Activated CD4-positive, alpha-beta T cell treated with anti-CD3 and anti-CD28 coated beads for 4 hours (primary cell): Measurements from ENCODE around the gene CNTN1.
"Not testable (repeated sequence)": the region's sequence is repeated elsewhere in the genome, so short reads cannot be mapped to it uniquely, and the experiment has no call there.

ENCODE experiments used
- DNase-seq, 2 donors: peaks; one replicate each; pipeline ENCODE4 v3.0.0-alpha.2; 2020

Gene CNTN1

DNA sequence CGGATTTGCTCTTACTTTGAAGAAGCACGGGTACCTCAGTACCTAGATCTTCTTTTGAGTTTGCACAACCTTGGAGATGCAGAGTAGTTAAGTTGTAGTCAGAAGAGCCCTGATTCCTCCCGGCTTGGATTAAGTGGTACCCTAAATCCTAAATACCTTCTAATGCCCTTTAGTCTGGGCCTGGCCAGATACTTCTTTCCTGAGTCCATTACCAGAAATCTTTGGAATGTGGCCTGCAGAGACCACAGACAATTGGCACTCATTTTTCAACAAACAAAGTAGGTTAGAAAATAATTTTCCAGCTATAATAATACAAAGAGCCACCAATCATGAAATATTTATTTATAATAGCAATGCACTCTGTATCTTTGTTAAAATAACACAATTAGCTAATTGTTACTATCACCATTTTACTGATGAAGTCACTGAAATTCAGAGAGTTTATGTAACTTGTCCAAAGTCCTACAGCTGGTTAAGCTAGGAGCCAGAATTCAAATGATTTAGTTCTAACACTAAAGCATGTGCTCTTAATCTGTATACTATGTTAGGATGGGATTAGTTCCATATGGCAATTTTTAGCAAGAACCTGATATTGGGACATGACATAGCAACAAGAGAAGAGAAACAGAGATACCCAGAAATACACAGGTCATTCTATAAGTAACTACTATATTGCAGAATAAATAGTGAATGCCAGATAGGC, 363.8 kb downstream of the CNTN1 start:
- DNase-seq, result no peak

DNA sequence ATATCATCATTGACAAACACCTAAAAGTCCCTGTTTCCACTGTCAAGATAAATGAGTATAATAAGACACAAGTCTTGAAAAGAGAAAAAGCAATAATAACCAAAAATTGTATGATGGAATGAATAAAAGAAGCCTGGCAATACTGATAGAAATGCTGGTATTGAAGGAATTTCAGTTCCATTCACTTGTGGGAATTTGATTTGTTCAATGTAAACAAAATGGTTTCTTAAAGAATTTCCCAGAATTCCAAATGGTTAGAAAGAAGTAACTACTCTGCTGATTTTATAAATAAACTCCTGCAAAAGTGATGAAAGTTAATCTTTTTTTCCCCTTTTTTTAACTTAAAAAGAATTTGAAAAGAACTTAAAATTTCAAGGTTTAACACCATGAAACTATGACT, 366.0 kb downstream of the CNTN1 start:
- no peak for DNase-seq

DNA sequence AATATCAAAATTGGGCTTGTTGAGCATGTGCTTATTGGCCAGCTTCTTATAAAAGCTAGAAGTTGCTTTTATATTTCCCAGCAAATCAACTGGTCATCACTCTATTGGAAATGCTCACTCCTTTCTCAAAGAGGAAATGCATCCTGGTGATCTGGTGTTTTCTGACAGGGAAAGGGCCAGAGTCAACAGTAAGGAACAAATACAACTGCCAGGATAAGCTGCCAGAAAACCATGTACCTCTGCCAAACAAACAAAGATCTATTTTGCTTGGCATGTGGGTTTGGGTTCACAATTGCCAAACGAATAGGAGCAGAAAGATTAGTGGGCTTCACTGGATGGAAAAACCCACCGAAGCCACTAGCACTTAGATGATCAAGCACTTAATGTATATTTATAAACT, 369.0 kb downstream of the CNTN1 start:
- DNase-seq, result no peak

DNA sequence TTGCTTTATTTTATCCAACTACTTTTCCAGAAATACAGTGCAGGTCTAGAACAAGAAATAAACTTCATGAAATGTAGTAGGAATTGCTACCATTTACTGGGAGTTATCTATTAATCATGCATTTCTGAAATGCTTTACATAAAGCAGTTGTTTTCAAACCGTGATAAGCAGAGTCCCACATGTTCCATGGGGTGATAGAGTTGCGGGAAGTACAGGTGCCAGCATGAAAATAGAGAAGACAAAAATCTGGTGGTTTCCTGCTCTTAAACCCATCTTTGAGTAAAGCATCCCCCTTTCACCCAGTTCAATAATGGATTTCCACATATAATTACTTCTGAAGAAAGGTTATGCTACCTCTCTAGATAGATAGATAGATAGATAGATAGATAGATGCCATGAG, 372.2 kb downstream of the CNTN1 start:
- DNase-seq, result no peak

DNA sequence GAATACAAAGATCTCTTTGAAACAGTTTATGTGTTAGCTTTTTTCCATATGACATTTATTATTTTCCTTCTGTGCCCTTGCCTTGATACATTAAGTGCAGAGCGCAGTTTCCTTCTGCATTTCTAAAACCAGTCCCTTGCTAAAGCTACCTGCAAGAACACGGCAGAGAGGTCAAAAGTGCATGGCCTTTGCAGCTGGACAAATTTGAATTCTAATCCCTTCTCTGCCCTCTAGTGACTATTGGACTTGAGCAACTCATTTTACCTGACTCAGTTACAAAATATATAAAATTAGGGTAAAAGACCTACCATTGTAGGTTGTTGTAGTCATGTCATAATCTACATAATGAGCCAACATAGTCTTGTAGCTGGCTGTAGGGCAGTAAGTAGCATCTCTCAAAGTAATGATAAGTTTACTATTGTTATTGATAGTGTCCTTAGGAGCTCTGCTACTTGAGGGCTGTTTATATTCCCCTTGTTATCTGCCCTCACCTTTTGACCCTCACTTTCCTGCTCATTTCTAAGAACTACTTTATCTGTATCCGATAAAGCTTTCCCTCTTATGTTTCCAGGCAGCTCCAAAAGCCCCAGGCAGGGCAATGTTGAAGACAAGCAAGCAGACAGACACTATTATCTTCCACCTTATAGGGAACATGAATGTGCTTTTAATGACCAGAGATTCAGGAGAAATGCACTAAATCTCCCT, 375.9 kb downstream of the CNTN1 start:
- no peak for DNase-seq

DNA sequence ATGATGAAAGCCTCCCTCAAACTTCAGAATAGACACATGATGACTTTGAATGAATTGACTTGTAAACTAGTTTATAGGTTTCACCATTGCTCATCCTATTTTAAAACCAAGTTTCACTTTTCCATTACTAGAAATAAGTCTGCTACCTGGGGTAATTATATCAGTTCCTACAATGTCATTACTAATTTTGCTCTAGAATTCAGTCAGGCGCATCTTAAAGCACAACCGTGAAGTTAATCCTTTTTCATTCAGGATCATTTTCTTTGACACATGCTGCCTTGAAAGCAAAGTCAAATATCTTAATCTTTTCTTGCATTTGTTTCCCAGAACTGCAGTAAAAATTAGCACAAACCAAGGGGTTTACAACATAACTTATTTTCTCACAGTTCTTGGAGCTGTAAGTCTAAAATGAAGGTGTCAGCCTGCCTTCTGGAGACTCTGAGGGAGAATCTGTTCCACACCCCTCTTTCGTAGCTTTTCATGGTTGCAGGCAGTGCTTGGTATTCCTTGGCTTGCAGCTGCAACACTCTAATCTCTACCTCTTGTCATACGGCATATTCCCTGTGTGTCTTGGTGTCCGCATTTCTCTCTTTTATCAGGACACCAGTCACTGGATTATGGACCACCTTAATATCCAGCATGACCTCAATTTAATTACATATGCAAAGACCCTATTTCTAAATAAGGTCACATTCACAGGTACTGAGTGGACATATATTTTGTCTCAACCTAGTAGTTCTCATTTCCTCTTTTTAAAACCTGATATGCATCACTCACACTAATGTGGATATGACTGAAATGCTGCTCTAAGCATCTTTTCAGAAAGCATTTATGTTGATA, 381.6 kb downstream of the CNTN1 start:
- DNase-seq, result no peak

DNA sequence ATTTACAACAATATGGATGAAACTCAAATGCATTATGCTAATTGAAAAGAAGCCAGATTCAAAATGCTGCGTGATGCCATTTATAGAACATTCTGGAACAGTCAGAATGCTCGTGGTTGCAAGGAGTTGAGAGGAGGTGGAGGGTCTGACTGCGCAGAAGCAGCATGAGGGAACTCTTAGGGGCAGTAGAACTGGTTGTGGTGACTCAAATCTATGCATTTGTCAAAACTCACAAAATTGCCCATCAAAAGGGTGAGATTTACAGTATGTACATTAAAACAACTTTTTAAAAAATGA, 382.2 kb downstream of the CNTN1 start:
- DNase-seq, result no peak

DNA sequence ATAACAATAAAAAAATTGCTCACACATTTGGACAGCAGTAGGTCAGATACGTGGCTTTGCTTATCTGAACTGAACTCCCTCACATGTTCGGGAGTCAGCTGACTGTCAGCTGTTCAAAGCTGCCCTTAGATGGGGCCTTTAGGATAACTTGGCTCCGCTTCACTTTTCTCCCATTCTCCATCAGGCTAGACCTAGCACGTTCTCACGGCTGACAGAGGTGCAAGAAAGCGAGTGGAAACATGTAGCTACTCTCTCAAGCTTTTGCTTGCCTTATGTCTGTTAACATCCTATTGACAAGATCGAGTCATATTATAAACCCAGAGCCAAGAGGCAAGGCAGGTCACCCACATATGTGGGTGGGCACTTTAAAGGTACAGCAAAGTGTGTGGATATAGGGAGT, 383.9 kb downstream of the CNTN1 start:
- no peak for DNase-seq

DNA sequence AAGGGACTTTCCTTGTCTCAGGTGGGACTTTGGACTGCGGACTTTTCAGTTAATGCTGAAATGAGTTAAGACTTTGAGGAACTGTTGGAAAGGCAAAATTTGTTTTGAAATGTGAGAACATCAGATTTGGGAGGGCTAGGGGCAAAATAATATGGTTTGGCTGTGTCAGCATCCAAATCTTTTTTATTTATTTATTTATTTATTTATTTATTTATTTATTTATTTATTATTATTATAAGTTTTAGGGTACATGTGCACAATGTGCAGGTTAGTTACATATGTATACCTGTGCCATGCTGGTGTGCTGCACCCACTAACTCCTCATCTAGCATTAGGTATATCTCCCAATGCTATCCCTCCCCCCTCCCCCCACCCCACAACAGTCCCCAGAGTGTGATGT, 389.0 kb downstream of the CNTN1 start:
- DNase-seq, result not testable (repeated sequence)

DNA sequence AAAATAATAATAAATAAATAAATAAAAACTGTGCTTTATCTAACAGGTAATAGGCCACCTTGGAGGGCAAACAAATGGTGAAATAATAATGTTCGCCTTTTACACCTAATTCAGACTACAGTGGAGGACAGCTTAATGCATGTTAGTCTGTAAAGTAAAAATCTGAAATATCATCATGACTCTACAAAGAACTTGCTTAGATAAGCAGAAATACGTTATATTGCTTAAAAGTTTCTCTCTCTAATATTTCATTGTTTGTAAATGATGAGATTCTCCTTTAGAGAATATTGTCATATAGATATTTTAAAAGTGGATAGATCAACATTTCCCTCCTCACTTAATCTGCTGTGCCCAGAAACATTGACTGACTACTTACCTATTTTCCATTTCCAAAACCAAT, 397.2 kb downstream of the CNTN1 start:
- no peak for DNase-seq

DNA sequence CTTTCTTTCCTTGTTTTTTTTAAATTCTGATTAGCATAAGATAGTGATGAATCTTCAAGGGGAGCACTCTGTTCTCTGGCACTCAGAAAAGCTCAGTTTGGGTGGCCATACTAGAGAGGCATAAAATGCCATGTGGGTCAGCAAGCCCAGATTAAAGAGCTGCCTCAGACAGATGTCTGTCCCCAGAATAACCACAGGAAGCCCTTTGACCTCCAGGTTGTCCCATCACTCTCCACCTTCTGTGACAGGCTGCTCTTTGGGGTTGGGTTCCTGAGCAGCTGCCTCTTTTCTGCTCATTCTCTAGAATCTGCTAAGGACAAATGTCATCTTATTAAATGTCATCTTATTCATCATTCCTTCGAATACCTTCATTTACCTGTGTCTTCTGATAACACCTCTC, 399.9 kb downstream of the CNTN1 start:
- no peak for DNase-seq

DNA sequence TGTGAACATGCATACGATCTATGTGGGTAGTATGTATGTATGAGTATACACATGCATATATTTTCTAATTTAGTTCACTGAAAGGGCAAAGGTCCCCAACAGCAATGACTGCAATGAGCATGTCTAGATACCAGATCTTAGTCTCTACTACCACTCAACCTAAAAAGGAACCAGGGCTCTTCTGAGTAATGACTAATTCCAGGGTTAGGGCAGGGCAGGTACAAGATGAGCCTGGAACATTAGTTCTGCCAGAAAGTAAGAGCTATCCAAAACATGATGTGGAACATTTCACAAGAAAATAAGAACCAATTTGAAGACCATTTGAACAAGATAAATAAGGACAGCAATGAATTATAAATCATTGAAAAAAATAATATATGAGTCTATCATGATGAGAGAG, 404.6 kb downstream of the CNTN1 start:
- DNase-seq, result no peak

DNA sequence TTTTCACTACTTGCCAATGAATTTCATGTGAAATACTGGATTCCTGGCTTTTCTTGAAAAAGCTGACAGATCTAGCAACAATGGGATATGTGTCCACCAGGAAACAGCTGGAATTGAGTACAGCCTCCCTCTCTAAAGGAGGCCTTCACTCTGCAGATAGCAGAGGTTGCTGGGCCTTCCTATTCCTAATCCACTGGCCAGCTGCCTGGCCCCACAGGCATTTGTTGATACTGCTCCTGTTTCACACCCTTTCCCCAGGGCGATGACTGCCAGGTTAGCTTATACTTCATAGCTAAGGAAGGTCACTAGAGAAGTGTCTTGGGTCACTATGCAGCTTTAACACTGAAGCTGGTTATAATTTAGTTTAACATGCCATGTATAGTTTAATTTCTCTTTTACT, 408.3 kb downstream of the CNTN1 start:
- DNase-seq, result no peak

DNA sequence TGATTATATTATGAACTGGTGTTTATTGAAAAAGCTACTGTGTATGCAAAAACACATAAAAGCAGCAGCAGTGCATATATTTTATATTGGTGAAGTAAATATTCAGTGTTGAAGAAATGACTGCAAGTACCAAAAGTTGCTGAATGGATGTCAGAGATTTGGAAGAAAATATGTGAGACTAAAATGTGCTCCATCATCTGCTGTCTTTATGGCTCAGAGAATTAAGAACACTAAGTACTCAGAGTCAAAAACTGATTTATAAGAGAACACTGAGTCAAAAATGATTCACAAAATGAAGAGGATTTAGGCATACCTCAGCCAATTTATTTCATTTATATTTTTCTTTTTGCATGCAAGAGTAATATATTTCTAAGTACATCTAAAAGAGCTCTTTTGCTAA, 409.6 kb downstream of the CNTN1 start:
- no peak for DNase-seq

DNA sequence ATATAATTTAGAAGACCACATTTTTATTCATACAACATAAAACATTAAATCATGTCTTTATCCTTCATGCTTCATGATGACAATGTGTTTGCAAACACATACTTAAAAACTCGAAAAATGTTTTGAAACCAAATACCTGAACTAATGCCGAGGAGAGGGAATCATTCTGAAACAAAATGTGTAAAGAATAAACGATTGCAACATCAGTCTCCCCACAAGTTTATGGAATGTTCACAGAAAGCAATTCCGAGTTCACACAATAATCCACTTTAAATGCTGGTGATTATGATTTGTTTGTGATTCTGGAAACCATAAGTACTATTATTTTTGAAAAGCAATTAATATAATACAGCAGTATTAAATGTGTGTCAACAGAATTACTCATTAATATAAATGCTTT, 411.4 kb downstream of the CNTN1 start:
- DNase-seq, result no peak

DNA sequence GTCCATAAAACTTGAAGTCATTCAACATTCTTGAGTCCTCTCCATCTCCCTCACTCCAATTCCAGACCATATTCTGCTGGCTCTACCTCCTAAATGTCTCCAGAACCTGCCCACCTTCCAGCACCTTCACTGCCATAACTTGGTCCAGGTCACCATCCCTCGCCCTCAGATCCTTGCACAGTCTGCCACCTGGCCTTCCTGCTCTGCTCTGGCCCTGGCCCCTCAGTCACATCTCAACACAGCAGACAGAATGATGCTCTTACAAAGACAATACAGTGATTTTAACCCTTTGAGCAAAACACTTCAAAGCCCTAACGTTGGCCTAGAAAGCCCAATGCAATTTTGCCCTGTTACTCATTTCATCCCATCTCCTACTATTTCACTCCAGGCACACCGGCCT, 414.1 kb downstream of the CNTN1 start:
- DNase-seq, result no peak

DNA sequence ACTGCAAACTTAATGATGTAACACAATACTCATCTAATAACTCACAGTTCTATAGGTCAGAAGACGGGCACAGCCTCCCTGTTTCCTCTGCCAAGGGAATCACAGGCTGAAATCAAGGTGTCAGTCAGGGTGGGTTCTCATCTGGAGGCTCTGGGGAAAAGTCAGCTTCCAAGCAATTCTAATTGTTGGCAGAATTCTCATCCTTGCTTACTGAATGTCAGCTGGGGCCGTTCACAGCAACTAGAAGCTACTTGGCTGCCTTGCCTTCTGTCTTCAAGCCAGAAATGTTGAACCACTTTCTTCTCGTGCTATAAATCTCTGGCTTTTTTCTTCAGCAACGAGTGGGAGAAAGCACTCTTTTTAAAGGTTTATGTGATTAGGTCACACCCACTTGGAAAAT, 415.8 kb downstream of the CNTN1 start:
- DNase-seq, result no peak

DNA sequence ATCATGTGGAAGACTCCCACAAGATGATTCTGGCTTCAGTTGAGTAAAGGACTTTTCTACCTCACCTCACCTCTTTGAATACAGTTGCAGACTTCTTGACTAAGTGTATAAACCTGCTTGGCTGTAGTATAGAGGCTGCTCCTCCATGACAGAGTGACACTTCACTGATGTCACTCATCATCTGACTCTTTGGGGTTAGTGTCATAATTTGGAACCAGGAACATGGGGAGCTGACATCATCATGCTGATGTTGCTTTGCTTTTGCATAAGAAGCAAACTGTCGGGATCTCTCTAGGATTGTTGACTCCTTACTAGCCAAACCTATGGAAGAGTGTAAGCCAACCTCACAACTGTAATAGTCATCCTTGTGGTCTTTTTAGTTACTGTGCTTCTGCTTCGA, 420.7 kb downstream of the CNTN1 start:
- DNase-seq, result no peak

DNA sequence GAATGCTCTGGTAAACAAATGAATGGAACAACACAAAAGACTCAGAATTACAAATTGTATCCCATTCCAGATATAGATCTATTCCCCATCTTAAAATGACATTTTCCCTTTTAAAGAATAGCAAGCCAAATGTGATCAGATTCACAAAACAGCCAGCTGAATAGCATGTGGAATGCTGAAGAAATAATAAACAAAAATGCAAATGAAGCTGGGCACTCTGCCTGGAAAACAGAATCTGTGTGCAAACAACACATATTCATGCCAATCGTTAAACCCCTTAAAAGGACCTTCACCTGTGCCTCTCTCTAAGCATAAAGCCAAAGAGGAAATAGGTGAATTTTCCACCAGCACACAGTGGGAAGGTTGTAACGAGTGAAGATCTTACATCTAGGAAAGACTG, 428.0 kb downstream of the CNTN1 start:
- DNase-seq, result no peak

DNA sequence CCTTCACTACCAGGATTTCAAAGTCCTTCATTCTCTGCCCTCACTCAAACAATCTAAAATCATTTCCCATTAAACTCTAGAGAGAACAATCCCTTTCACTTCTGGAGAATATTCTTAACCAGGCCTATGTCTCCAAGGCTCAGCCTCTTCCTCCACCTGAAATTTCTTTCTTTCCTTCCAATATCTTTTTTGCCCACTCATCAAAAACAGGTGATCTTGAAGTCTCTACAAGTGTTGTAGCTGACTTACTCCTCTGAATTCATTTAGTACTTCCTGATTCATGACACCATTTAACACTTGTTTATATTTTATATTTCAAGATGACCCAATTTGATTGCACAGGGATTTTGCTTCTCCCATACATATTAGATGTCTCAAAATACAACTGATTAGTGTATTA, 429.1 kb downstream of the CNTN1 start:
- no peak for DNase-seq
